Measurements from ENCODE around the gene RAB35.
A peak's percentile ranks its signal among the peaks of the same experiment; 100 is the strongest.

The RAB35 gene

GRCh38 chr12:120101617-120102016 lies 14.9 kb downstream of the RAB35 start:
- H3K27ac ChIP-seq (ENCODE audit: low read length) = no peak overlapping the region
- H3K9me3 ChIP-seq (ENCODE audit: control insufficient read depth in 1 of 2, low read length in 2 of 2) = no peaks in the 10 kb centered on the region
- peaks cover 4 to 29% of the 10 kb centered on the region in 2 donors for H3K4me1 ChIP-seq (ENCODE audit: control insufficient read depth in 1 of 2, insufficient read depth in 2 of 2, low read length in 2 of 2)
- H3K27me3 ChIP-seq (ENCODE audit: low read depth, low read length) = no peaks in the 10 kb centered on the region
- H3K36me3 ChIP-seq (ENCODE audit: control insufficient read depth in 1 of 2, insufficient read depth in 2 of 2, low read length in 2 of 2) = peaks cover 34 to 60% of the 10 kb centered on the region in 2 donors
- peak overlapping the region in 1 of 2 donors; percentile 17 for H3K4me3 ChIP-seq (ENCODE audit: low read depth in 1 of 2, low read length in 2 of 2)

DNA sequence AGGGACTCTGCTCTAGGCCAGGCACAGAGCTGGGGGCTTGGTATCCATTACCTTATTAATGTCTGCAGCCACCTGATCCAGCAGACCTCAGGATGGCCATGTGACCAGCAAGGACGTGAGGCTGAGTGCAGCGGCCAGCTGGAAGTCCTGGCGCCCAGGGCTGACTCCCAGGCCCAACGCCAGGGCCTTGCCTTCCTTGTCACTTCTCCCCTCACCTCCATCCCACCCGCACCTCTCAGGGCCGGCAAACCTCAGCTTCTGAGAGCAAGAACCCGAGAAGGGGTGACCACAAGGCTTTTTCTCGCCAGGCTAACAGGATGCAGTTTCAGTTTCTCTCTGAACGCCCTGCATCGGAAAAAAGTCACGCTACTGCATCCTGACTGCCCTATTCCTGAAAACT lies 15.4 kb downstream of the RAB35 start:
- Histone ChIP-seq H3K9me3 (ENCODE audit: control insufficient read depth in 1 of 2, low read length in 2 of 2) (no peaks in the 10 kb centered on the region), H3K4me3 (ENCODE audit: low read depth in 1 of 2, low read length in 2 of 2) (peak overlapping the region in 1 of 2 donors; percentile 17), H3K27ac (ENCODE audit: low read length) (no peak overlapping the region), H3K4me1 (ENCODE audit: control insufficient read depth in 1 of 2, insufficient read depth in 2 of 2, low read length in 2 of 2) (peaks cover 4 to 29% of the 10 kb centered on the region in 2 donors), H3K27me3 (ENCODE audit: low read depth, low read length) (no peaks in the 10 kb centered on the region), H3K36me3 (ENCODE audit: control insufficient read depth in 1 of 2, insufficient read depth in 2 of 2, low read length in 2 of 2) (peaks cover 37 to 62% of the 10 kb centered on the region in 2 donors)

GRCh38 chr12:120100630-120101029 lies 15.9 kb downstream of the RAB35 start:
- H3K4me1 ChIP-seq (ENCODE audit: control insufficient read depth in 1 of 2, insufficient read depth in 2 of 2, low read length in 2 of 2) = peaks cover 4 to 29% of the 10 kb centered on the region in 2 donors
- peaks cover 38 to 62% of the 10 kb centered on the region in 2 donors for H3K36me3 ChIP-seq (ENCODE audit: control insufficient read depth in 1 of 2, insufficient read depth in 2 of 2, low read length in 2 of 2)
- H3K9me3 ChIP-seq (ENCODE audit: control insufficient read depth in 1 of 2, low read length in 2 of 2) = no peaks in the 10 kb centered on the region
- peak overlapping the region in 1 of 2 donors; percentile 17 for H3K4me3 ChIP-seq (ENCODE audit: low read depth in 1 of 2, low read length in 2 of 2)
- no peak overlapping the region for H3K27ac ChIP-seq (ENCODE audit: low read length)
- H3K27me3 ChIP-seq (ENCODE audit: low read depth, low read length) = no peaks in the 10 kb centered on the region

DNA sequence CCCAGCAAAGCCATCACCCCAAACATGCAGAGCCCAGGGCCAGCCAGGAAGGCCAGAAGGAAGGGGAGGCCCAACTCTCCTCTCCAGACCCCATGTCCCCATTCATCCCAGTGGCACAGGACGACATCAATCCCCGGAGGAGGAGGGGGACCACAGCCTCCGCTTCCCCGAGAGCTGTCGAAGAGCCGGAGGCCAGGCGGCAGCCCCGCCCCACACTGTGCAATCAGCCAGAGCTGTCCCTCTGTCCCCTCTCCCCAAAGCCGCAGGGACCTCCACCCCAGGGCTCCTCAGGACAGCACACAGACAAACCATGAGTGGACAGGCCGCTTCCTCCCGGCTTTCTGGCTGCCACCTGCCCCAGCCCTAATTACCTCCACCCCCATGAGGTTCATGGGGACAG lies 16.8 kb downstream of the RAB35 start:
- peaks cover 40 to 59% of the 10 kb centered on the region in 2 donors for H3K36me3 ChIP-seq (ENCODE audit: control insufficient read depth in 1 of 2, insufficient read depth in 2 of 2, low read length in 2 of 2)
- H3K9me3 ChIP-seq (ENCODE audit: control insufficient read depth in 1 of 2, low read length in 2 of 2) = no peaks in the 10 kb centered on the region
- H3K4me1 ChIP-seq (ENCODE audit: control insufficient read depth in 1 of 2, insufficient read depth in 2 of 2, low read length in 2 of 2) = peaks cover 4 to 29% of the 10 kb centered on the region in 2 donors
- H3K4me3 ChIP-seq (ENCODE audit: low read depth in 1 of 2, low read length in 2 of 2) = no peak overlapping the region
- no peaks in the 10 kb centered on the region for H3K27me3 ChIP-seq (ENCODE audit: low read depth, low read length)
- H3K27ac ChIP-seq (ENCODE audit: low read length) = no peak overlapping the region

- H3K27ac ChIP-seq (ENCODE audit: low read length) = no peak overlapping the region
- H3K4me3 ChIP-seq (ENCODE audit: low read depth in 1 of 2, low read length in 2 of 2) = no peak overlapping the region
- H3K36me3 ChIP-seq (ENCODE audit: control insufficient read depth in 1 of 2, insufficient read depth in 2 of 2, low read length in 2 of 2) = peaks cover 40 to 57% of the 10 kb centered on the region in 2 donors
- no peaks in the 10 kb centered on the region for H3K27me3 ChIP-seq (ENCODE audit: low read depth, low read length)
- H3K4me1 ChIP-seq (ENCODE audit: control insufficient read depth in 1 of 2, insufficient read depth in 2 of 2, low read length in 2 of 2) = peaks cover 4 to 31% of the 10 kb centered on the region in 2 donors
- H3K9me3 ChIP-seq (ENCODE audit: control insufficient read depth in 1 of 2, low read length in 2 of 2) = no peaks in the 10 kb centered on the region
Observed at GRCh38 chr12:120098756-120099470, 17.6 kb downstream of the RAB35 start.

DNA sequence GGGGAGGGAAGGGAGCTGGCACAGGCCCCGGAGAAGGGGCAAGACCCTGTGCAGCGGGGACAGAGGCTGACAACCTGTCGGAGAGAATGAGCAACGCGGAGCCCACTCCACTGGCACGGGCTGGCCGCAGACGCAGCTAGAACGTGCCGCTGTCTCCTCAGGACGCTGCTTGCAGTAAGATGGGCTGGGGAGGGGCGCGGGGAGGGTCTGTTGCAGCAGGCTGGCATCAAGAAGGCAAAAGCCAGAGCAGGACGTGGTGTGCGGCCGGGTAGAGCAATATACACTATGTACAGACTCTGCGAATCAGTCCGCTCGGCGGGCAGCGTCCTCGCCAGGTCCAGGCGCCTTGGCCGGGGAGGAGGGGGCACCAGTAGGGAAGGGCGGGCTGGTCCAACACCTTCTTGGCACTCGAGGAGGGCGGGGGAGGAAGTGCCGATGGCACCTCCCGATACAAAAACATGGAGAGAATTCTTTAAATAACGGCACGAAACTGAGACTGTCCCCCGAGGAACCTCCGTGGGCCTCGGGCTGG lies 19.8 kb downstream of the RAB35 start:
- Histone ChIP-seq H3K36me3 (ENCODE audit: control insufficient read depth in 1 of 2, insufficient read depth in 2 of 2, low read length in 2 of 2) (peaks cover 32 to 39% of the 10 kb centered on the region in 2 donors), H3K4me1 (ENCODE audit: control insufficient read depth in 1 of 2, insufficient read depth in 2 of 2, low read length in 2 of 2) (peaks cover 4 to 26% of the 10 kb centered on the region in 2 donors), H3K4me3 (ENCODE audit: low read depth in 1 of 2, low read length in 2 of 2) (no peak overlapping the region), H3K27ac (ENCODE audit: low read length) (no peak overlapping the region), H3K27me3 (ENCODE audit: low read depth, low read length) (no peaks in the 10 kb centered on the region), H3K9me3 (ENCODE audit: control insufficient read depth in 1 of 2, low read length in 2 of 2) (no peaks in the 10 kb centered on the region)

GRCh38 chr12:120095736-120096135 lies 20.8 kb downstream of the RAB35 start:
- Histone ChIP-seq H3K4me3 (ENCODE audit: low read depth in 1 of 2, low read length in 2 of 2) (no peak overlapping the region), H3K27me3 (ENCODE audit: low read depth, low read length) (no peaks in the 10 kb centered on the region), H3K4me1 (ENCODE audit: control insufficient read depth in 1 of 2, insufficient read depth in 2 of 2, low read length in 2 of 2) (peaks cover 0 to 16% of the 10 kb centered on the region in 2 donors), H3K9me3 (ENCODE audit: control insufficient read depth in 1 of 2, low read length in 2 of 2) (no peaks in the 10 kb centered on the region), H3K27ac (ENCODE audit: low read length) (no peak overlapping the region), H3K36me3 (ENCODE audit: control insufficient read depth in 1 of 2, insufficient read depth in 2 of 2, low read length in 2 of 2) (peaks cover 32 to 34% of the 10 kb centered on the region in 2 donors)

GRCh38 chr12:120095331-120095730 lies 21.2 kb downstream of the RAB35 start:
- H3K27ac ChIP-seq (ENCODE audit: low read length) = no peak overlapping the region
- peaks cover 32 to 34% of the 10 kb centered on the region in 2 donors for H3K36me3 ChIP-seq (ENCODE audit: control insufficient read depth in 1 of 2, insufficient read depth in 2 of 2, low read length in 2 of 2)
- no peaks in the 10 kb centered on the region for H3K9me3 ChIP-seq (ENCODE audit: control insufficient read depth in 1 of 2, low read length in 2 of 2)
- H3K27me3 ChIP-seq (ENCODE audit: low read depth, low read length) = no peaks in the 10 kb centered on the region
- H3K4me1 ChIP-seq (ENCODE audit: control insufficient read depth in 1 of 2, insufficient read depth in 2 of 2, low read length in 2 of 2) = peaks cover 0 to 12% of the 10 kb centered on the region in 2 donors
- no peak overlapping the region for H3K4me3 ChIP-seq (ENCODE audit: low read depth in 1 of 2, low read length in 2 of 2)

- Histone ChIP-seq H3K9me3 (ENCODE audit: control insufficient read depth in 1 of 2, low read length in 2 of 2) (no peaks in the 10 kb centered on the region), H3K36me3 (ENCODE audit: control insufficient read depth in 1 of 2, insufficient read depth in 2 of 2, low read length in 2 of 2) (peaks cover 31 to 34% of the 10 kb centered on the region in 2 donors), H3K27ac (ENCODE audit: low read length) (no peak overlapping the region), H3K27me3 (ENCODE audit: low read depth, low read length) (no peaks in the 10 kb centered on the region), H3K4me1 (ENCODE audit: control insufficient read depth in 1 of 2, insufficient read depth in 2 of 2, low read length in 2 of 2) (peaks cover 0 to 9% of the 10 kb centered on the region in 2 donors), H3K4me3 (ENCODE audit: low read depth in 1 of 2, low read length in 2 of 2) (no peak overlapping the region)
Observed at GRCh38 chr12:120094485-120094884, 22.1 kb downstream of the RAB35 start.

DNA sequence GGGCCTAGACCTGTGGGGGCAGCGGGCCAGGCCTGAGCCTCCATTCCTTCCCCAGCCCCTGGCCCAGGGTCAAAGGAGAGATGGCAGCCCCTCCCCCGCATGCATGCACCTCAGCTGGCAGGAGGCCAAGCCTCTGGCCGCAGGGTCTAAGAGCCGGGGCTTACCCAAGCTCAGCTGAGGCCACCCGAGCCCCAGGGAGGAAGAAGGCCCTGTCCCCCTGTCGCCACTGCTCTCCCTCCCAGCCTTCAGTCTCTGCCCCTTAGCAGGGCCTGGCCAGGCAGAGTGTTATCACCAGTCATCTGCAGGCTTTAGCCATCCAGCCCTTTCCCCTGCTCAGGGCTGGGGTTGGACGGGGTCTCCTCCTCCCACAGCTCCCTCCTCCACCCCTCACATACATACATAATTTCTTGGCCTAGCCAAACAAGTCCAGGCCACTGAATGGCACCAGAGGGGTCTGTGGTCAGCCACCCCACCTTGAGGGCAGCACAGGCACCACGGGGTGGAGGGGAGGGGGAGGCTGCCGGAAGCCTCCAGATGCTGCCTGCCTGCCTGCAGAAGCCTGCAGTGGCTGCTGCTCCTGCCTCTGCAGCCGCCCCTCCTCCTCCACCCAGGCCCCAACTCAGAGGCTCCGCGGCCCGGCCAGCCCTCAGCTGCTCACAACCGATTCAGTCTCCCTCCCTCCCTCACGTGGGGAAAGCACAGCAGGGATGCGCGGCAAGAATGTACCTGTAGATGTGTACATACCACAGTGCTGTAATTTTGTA lies 22.8 kb downstream of the RAB35 start:
- Histone ChIP-seq H3K27me3 (ENCODE audit: low read depth, low read length) (no peaks in the 10 kb centered on the region), H3K27ac (ENCODE audit: low read length) (no peak overlapping the region), H3K4me1 (ENCODE audit: control insufficient read depth in 1 of 2, insufficient read depth in 2 of 2, low read length in 2 of 2) (peaks cover 0 to 9% of the 10 kb centered on the region in 2 donors), H3K4me3 (ENCODE audit: low read depth in 1 of 2, low read length in 2 of 2) (no peak overlapping the region), H3K36me3 (ENCODE audit: control insufficient read depth in 1 of 2, insufficient read depth in 2 of 2, low read length in 2 of 2) (peaks cover 26 to 29% of the 10 kb centered on the region in 2 donors), H3K9me3 (ENCODE audit: control insufficient read depth in 1 of 2, low read length in 2 of 2) (no peaks in the 10 kb centered on the region)

DNA sequence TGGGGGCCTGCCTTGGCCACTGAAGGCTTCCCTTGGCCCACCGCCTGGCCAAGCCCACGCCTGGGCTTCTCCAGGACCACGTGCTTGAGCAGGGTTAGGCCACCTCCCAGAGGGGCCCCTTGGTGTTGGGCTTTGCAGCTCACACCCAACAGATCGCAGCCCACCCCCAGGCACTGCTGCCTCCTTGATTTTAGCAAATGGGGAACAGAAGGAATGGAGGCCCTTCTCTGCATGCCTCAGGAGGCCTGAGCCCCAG lies 23.3 kb downstream of the RAB35 start:
- H3K36me3 ChIP-seq (ENCODE audit: control insufficient read depth in 1 of 2, insufficient read depth in 2 of 2, low read length in 2 of 2) = peaks cover 21 to 24% of the 10 kb centered on the region in 2 donors
- H3K9me3 ChIP-seq (ENCODE audit: control insufficient read depth in 1 of 2, low read length in 2 of 2) = no peaks in the 10 kb centered on the region
- no peaks in the 10 kb centered on the region for H3K27me3 ChIP-seq (ENCODE audit: low read depth, low read length)
- H3K4me1 ChIP-seq (ENCODE audit: control insufficient read depth in 1 of 2, insufficient read depth in 2 of 2, low read length in 2 of 2) = peaks cover 0 to 9% of the 10 kb centered on the region in 2 donors
- no peak overlapping the region for H3K27ac ChIP-seq (ENCODE audit: low read length)
- no peak overlapping the region for H3K4me3 ChIP-seq (ENCODE audit: low read depth in 1 of 2, low read length in 2 of 2)
